NCI-H2196 (cell line): ENCODE results near the gene MN1.
"Not testable (repeated sequence)": the region's sequence is repeated elsewhere in the genome, so short reads cannot be mapped to it uniquely, and the experiment has no call there.

Experiments used
- DNase-seq: peaks from one replicate; lab custom pipeline; 2025; ENCODE audit not compliant: unreplicated experiment; lab: John Stamatoyannopoulos, UW

Gene MN1

DNA sequence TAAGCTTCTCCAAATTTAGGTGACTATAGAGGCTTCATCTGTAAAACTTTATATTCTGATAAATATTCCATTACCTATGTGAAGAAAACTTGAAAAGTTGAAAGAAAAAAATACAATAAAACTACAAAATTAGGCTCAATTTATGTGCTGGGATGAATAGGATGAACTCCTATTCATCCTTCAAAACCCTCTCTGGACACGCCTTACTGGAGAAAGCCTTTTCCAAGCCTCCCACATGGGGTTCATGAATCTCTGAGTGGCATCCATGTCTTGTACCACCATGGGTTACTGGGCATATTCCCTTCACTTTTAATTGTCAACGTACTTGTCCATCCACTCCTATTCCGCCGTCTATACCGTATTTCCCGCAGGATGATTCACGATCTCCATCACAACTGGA is 55.7 kb downstream of the MN1 start:
- no peak for DNase-seq

- no peak for DNase-seq
Measured at GRCh38 chr22:27745154-27745553, 56.4 kb downstream of the MN1 start.

DNA sequence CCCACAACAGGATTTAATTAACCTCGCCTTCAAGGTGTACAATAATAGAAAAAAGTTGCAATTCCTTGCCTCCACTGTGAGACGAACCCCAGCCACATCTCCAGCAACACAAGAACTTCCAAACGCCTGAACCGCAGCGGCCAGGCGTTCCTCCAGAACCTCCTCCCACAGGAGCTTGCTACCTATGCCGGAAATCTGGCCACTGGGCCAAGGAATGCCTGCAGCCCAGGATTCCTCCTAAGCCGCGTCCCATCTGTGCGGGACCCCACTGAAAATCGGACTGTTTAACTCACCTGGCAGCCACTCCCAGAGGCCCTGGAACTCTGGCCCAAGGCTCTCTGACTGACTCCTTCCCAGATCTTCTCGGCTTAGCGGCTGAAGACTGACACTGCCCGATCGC is 57.5 kb downstream of the MN1 start:
- not testable (repeated sequence) for DNase-seq

DNA sequence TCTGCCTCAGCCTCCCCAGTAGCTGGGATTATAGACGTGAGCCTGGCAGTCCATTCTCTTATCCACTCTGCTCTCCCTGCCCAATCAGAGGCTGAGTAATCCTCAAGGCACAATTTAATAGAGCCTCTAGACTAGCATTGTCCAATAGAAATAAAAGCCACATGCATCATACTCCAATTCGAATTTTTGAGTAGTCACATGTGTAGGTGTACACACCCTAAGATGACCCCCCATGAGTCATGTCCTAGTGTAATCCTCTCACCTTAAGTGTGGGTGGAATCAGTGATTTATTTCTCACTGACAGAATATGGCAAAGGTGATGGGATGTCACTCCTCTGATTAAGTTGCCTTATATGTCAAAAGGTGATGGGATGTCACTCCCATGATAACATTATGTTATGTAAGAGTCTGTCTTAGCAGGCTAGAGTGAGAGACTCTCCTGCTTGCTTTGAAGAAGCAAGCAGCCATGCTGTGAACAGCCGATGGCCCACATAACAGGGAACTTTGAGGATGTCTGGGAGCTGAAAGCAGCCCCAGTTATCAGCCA is 61.3 kb downstream of the MN1 start:
- DNase-seq: no peak

DNA sequence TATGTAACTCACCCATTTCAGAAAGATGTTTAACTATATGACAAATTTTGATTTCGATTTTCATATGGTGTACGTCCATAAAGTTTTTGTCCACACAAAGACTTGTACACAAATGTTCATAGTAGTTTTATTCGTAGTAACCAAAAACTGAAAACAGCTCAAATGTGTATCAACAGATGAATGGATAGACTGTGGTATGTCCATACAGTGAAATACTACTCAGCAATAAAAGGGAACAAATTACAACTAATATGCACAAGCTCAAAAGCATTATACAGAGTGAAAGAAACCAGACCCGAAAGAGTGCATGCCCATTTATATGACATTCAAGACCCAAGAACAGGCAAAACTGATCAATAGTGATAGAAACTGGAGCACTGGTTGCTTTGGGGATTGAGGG is 64.0 kb downstream of the MN1 start:
- no peak for DNase-seq

- DNase-seq: no peak
Measured at GRCh38 chr22:27734066-27734465, 67.5 kb downstream of the MN1 start.

DNA sequence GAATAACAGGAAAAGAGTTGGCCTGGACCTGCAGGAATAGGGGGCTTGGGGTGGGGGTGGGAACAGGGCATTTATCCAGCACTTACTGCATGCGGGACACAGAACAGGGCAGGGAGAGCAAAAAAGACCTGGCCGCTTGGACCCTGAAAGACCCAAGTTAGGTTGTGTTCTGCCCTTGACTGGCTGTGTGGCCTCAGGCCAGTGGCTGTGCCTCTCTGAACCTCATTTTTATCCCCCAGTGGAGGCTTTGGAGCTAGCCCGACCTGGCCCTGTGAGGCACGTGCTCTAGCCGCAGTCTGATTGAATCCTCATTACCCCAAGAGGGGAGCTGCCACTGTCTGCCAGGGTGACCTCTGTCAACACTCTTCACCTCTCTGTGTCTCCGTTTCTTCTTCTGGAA is 68.7 kb downstream of the MN1 start:
- no peak for DNase-seq

DNA sequence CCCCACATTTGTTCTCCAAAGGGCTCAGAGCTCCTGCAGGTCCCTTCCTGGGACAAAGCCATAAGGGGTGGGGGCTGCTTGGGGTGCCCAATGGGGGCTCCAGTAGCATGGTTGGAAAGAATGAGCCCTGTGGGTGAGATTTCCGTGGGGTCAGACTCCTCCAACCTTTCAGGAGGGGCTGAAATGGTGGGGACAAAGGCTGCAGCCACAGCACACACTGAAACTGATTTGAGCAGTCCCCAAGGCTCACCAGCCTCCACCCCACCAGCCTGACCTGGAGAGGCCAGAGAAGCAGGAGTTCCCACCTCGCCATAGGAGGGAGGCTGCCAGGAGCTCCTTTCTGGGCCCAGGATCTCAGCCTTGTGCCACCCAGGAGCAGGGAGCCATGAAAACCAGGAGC is 69.2 kb downstream of the MN1 start:
- DNase-seq: no peak

GRCh38 chr22:27731621-27732020 is 69.9 kb downstream of the MN1 start:
- DNase-seq: no peak

DNA sequence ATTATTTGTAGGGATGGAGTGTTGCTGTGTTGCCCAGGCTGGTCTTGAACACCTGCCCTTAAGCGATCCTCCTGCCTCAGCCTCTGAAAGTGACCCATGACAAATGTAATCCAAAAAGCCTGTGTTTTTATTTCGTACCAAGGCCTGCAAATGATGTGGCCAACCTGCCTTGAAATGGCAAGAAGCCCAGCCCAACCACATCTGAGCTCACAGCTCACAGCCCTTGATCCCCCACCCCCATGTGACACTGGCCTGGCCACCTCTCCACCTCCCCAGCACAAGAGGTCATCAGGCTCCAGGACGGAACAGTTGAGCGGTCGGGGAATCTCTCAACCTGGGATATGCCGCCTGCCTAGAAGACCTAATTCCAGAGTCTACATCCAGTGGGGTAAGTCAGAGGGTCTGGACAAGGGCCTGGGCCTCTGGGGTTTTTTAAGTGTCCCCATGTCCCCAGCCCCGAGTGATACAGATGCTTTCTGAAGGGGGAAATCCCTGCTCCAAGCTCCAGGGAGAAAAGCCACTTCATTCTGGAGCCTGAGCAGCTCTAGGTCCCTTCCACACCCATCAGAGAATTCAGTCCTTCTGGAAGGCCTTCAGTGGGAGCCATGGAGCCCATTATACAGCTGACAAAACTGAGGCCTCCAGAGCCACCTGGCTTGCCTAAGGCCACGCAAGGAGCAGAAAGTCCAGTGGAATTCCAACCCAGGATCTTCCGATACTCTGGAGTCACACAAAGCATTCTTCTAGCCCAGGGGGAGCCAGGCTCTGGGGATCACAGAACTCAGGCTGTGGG is 70.7 kb downstream of the MN1 start:
- no peak for DNase-seq

GRCh38 chr22:27729246-27729645 is 72.3 kb downstream of the MN1 start:
- DNase-seq: no peak

DNA sequence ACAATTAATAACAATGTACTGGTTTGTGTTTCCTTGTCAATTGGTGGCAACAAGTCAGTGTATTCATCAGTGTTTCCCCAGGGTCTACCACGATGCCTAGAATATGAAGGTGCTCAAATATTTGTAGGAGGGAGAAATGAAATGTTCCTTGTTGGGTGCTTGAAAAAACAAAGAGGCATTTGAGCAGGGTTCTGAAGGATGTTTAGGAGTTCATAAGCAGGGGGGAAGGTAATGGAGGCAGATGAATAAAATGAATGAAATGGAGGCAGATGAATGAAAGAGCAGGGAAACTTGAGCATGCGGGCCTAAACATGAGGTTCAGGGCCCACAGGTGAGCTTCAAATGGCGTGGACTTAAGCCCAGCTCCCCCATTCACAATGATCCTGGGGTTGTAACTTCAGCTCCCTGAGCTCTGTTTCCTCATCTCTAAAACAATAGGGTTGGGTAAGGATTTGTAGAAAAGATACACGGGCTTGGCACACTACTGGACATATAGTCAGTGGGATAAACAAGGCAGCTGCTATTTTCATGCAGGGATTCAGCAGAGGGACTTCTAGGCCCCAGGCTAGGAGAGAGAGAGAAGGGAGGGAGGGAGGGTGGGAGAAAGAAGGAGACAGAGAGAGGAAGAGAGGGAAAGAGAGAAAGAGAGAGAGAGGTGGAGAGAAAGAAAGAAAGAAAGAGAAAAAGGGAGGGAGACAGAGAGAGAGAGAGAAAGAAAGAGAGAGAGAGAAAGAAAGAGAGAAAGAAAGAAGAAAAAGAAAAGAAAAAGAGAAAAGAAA is 73.7 kb downstream of the MN1 start:
- DNase-seq: no peak

DNA sequence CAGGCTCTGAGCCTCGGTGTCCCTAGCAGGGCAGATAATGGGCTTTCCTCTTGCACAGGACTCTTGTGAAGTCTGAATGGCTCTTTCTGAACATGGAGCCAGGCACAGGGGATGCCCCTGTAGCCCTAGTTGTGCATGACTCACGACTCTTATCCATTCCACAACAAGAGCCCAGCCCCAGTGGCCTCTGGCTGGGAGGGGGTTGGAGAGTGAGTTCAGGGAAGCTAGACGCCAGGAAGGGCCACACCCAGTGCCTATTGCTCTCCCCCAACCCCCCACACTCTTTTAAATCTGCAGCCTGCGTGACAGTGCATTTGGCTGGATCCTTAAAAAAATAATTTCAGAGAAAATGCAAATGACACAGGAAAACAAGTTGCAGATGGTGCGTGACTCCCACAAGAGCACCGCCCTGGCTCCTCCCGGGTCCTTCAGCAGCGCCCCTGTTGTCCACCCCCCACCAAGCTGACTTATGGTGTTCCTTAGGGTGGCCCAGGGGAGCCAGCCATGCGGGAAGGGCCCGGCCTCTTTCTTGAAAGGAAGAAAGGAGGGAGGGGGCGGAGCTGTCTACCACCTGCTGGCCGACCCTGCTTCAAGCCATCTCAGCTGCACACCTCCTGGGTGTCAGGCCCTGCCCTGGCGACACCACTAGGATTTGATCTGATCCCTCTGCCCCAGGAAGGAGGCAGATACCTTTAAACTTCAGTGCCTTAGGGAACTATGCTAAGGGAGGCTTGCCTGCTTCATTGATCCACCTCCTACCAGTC is 74.7 kb downstream of the MN1 start:
- DNase-seq: no peak

GRCh38 chr22:27726331-27726685 is 75.2 kb downstream of the MN1 start:
- no peak for DNase-seq

DNA sequence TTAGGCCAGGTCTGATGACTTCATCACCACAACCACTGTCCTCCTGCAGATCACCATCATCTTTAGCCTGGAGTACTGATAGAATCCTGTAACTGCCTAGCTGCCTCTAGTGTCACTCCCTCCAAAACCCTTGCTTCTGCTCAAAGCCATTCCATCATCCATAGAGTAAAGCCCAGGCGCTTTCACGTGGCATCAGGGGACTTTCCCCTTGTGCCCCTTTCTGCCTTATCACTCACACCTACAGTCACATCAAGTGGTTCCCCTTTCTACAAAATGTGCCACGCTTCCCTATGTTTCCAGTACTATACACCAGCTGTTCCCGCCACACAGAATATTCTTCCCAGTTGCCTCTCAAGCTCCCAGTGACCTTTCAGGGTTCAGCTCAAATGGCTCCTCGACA is 75.9 kb downstream of the MN1 start:
- DNase-seq: no peak

DNA sequence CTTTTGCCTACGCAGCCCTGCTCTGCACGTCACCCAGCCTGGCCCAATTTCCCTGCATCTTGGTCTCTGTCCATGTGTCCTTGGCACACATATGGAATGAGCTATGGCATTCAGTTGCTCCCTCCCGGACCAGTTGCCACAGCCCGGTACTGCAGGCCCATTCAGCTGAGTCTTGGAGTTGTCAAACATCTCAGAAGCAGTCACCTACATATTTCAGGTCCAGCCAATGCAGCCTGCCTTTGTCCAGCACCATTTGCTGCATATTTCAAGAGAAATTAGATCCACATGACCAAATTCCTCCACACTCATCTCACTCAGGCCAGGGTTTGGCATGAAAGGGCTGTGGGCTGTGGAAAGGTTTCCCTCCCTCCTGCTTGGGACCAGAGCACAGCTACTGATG is 76.8 kb downstream of the MN1 start:
- no peak for DNase-seq

- no peak for DNase-seq
Measured at GRCh38 chr22:27724157-27724556, 77.4 kb downstream of the MN1 start.

DNA sequence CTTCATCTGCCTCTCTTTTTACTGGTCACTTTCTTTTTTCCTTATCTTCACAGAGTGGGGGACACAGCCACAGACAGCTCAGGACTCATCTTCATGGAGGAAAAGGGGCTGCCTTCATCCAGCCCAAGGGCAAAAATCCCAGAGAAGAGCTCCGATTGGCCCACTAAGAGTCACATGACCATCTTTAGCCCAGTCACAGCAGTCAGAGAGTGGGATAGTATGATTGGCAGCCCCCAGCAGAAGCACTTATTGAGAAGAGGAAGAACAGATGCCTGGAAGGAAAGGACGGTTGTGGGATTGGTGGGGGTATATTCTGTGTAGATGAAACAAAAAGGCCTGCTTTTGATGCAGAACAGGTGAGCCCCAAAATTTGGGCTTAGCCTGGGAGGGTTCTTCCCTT is 77.8 kb downstream of the MN1 start:
- DNase-seq: no peak

DNA sequence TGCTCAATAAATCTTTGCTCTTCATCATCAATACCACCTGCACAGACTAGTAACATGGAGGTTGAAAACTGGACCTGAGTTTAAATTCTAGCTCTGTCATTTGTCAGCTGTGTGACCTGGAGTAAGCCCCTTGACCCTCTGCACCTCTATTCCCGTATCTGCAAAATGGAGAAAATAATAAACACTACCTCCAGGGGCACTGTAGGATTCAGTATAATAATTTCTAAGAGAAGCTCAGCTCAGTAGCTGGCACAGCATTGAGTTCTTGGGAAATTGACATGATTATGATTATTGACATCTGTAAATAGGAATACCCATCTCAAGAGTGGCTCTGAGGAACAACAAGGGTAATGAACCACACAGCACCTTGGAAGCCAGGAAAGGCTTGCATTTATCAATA is 78.4 kb downstream of the MN1 start:
- no peak for DNase-seq

DNA sequence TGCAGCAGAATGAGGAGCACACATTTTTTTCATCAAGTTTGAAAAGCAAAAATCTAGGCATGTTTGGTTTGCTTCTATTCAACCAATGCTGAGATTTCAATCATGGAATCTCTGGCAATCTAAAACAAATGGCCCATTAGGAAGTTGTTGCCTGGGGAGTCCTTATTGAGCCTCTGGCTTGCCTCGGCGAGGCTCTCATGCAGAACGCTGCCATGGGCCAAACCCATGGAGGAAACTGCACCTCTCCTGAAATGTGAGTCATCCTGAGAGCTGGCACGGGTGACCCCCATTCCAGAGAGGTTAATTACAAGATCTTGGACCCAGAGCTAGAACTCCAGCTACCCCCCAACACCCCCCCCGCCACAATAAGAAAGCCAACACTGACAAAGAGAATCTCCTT is 80.7 kb downstream of the MN1 start:
- no peak for DNase-seq

DNA sequence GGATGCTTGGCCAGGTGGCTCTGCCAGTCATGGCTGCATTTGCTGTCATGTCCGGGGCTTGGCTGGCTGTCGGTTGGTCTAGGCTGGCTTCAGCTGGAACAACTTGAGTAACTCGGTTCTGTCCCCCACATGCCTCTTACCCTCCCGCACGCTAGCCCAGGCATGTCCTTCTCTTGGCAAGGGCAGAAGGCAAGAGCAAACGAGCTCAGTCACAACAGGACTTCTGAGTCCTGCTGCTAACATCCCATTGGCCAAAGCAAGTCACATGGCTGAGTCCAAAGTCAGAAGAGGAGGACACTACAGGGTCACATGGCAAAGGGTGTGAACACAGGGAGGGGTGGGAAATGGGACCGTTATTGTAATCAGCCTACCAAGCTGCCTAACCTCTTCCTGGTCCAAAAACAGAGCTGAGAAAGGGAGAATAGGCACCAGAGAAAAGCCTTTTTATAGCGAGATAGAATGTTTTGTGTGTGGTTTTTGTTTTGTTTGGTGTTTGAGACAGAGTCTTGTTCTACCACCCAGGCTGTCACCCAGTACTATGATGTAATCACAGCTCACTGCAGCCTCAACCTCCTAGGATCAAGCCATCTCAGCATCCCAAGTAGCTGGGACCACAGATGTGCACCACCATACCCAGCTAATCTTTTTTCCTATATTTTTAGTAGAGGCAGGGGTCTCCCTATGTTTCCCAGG is 81.9 kb downstream of the MN1 start:
- DNase-seq: peak; percentile 37
